ENCODE data around the gene GRAMD1B. TPM values are rescaled to one million over a fixed set of nuclear protein-coding genes. Genes with fewer than 3 reads are reported as not detected.
A peak's percentile ranks its signal among the peaks of the same experiment; 100 is the strongest.

The GRAMD1B gene
- total and polyA plus RNA-seq, 8 donors, result 3.3 to 7.4 (median 4.8) TPM

DNA sequence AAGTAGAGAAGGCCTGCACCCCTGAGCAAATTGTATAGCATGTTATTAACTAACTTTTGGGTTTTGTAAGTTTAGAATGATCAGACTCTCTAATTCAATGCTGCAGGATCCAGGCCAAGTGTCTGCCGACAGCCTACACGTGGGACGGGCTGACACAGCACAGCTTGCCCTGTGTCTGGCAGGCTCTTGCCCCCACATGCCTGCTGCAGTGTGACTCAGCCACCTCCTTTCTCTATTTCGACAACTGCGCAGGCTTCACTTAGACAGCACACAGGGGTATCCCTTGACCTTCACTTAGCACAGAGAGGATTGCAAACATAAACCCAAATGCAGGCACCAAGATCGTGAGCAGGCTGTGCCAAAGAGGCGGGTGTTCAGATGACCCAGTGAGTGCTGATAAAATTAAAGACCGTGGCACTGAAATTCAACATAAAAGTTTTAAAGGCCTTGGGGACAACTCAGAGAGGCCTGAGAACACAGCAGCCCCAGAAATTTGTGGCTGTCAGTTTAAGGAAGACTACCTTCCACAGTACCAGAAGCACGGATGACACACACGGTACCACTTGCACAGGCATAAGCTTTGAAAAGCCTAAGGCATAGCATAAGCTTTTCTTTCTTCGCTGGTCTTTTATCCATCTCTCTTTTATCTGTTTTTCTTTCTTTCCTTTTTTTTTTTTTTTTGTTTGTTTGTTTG, 186.6 kb downstream of the GRAMD1B start:
- no peak overlapping the region for H3K4me3 ChIP-seq
- peaks cover 0 to 57% of the 10 kb centered on the region in 2 donors for H3K36me3 ChIP-seq
- H3K27ac ChIP-seq, result no peak overlapping the region
- H3K4me1 ChIP-seq, result no peaks in the 10 kb centered on the region
- H3K9me3 ChIP-seq, result no peaks in the 10 kb centered on the region
- TF ChIP-seq CTCF (IDR thresholded peaks at IDR 0.05), result no peak
- ATAC-seq (peak; percentile 76), DNase-seq (peak in 3 of 4 donors; percentile 10 to 52 (median 35))
- intact Hi-C loops (cut with DNase I), result no loop called here
- no peaks in the 10 kb centered on the region for H3K27me3 ChIP-seq

GRCh38 chr11:123622576-123622975, 192.5 kb downstream of the GRAMD1B start:
- intact Hi-C loops (cut with DNase I), result no loop called here
- DNase-seq (no peak), ATAC-seq (no peak)
- Histone ChIP-seq H3K27ac (no peak overlapping the region), H3K36me3 (peaks cover 0 to 30% of the 10 kb centered on the region in 2 donors), H3K9me3 (no peaks in the 10 kb centered on the region), H3K4me1 (no peaks in the 10 kb centered on the region), H3K27me3 (no peaks in the 10 kb centered on the region), H3K4me3 (no peak overlapping the region)
- TF ChIP-seq CTCF (IDR thresholded peaks at IDR 0.05), result no peak

DNA sequence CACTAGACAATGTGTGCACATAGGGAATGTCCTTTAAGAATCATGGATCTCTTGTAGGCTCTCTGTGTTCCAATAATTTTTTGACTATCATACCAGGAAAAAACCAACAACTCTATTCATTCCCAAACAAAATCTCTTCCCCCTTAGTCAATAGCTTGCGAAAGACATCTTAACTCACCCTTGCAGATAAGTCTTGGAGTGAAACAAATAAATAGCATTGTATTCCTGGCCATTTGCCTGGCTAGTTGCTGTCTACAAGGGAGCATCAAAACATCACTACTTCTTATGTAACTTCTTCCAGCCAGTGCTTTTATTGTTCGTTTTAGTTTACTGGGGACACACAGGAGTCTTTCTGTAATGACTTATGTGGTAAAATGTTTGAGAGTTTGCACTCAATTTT, 194.9 kb downstream of the GRAMD1B start:
- Histone ChIP-seq H3K4me1 (no peaks in the 10 kb centered on the region), H3K27me3 (no peaks in the 10 kb centered on the region), H3K9me3 (no peaks in the 10 kb centered on the region), H3K27ac (no peak overlapping the region), H3K4me3 (no peak overlapping the region), H3K36me3 (peaks cover 0 to 13% of the 10 kb centered on the region in 2 donors)
- TF ChIP-seq CTCF (IDR thresholded peaks at IDR 0.05), result no peak
- DNase-seq, result no peak
- ATAC-seq, result no peak
- intact Hi-C loops (cut with DNase I), result no loop called here

GRCh38 chr11:123628936-123629683, 199.0 kb downstream of the GRAMD1B start:
- Histone ChIP-seq H3K36me3 (no peaks in the 10 kb centered on the region), H3K9me3 (no peaks in the 10 kb centered on the region), H3K4me1 (no peaks in the 10 kb centered on the region), H3K4me3 (no peak overlapping the region), H3K27ac (no peak overlapping the region), H3K27me3 (no peaks in the 10 kb centered on the region)
- DNase-seq, result peak in 3 of 4 donors; percentile 49 to 65 (median 51)
- no peak for TF ChIP-seq CTCF (IDR thresholded peaks at IDR 0.05)
- peak; percentile 75 for ATAC-seq
- intact Hi-C loops (cut with DNase I), result no loop called here

DNA sequence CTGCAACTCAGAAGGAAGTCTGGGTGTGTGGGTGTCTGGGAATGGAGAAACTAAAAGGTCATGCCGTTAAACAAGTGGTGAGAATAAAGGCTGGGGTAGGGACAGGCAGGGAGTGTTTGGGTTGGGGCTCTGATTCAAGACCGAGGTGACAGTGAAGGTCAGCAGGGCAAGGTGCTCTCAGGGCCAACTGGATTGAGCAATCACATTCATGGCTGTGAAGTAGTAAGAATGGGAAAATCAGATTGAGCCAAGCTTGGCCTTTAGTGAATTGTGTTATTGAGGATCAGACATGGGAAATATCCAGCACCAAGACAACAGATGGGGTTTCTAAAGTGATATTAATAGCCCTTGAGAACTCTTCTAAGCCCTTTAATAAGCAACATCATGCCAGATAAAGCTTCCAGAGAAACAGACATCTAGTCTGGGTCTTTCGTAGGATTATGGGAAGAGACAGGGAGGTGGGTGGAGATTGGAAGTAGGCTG, 200.1 kb downstream of the GRAMD1B start:
- no peak overlapping the region for H3K27ac ChIP-seq
- H3K27me3 ChIP-seq, result no peaks in the 10 kb centered on the region
- no peak for TF ChIP-seq CTCF (IDR thresholded peaks at IDR 0.05)
- intact Hi-C loops (cut with DNase I), result no loop called here
- H3K4me1 ChIP-seq, result no peaks in the 10 kb centered on the region
- no peaks in the 10 kb centered on the region for H3K9me3 ChIP-seq
- H3K36me3 ChIP-seq, result no peaks in the 10 kb centered on the region
- no peak overlapping the region for H3K4me3 ChIP-seq
- ATAC-seq (peak; percentile 22), DNase-seq (no peak)

Data from left lung (tissue), 10 donors.